ENCODE data around the gene STON2.

Gene STON2

DNA sequence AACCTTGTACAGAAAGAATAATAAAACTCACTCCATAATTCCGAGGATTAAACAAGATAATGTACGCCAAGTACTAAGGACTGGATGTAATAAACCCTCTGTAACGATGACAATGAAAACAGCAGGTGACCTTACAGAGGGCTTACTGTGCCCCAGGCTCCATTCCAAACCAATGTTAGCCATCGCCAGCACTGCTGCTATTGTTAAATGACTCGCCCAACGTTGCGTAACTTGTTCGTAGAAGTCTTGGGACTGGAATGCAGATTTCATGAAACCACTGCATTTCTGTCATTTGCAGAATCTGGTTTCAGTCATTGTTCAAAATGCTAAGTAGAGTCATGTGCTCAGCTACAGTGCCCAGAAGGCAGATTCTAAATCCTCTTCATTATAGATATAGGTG, 728 bp upstream of the STON2 start:
- DNase-seq (ENCODE audit: low read depth, low spot score) = no peak
- Histone ChIP-seq H3K36me3 (ENCODE audit: control insufficient read depth, insufficient read depth, low read length) (no peaks in the 10 kb centered on the region), H3K9me3 (ENCODE audit: control insufficient read depth, insufficient read depth, low read length) (no peaks in the 10 kb centered on the region), H3K4me1 (ENCODE audit: control insufficient read depth, insufficient read depth, low read length) (no peaks in the 10 kb centered on the region), H3K27ac (ENCODE audit: low read length) (no peak overlapping the region), H3K27me3 (ENCODE audit: control insufficient read depth, insufficient read depth, low read length) (no peaks in the 10 kb centered on the region), H3K4me3 (ENCODE audit: low read length) (no peak overlapping the region)
- WGBS (ENCODE audit: insufficient coverage, insufficient read length) = no CpG with 5 or more reads among the region's 8 CpGs

DNA sequence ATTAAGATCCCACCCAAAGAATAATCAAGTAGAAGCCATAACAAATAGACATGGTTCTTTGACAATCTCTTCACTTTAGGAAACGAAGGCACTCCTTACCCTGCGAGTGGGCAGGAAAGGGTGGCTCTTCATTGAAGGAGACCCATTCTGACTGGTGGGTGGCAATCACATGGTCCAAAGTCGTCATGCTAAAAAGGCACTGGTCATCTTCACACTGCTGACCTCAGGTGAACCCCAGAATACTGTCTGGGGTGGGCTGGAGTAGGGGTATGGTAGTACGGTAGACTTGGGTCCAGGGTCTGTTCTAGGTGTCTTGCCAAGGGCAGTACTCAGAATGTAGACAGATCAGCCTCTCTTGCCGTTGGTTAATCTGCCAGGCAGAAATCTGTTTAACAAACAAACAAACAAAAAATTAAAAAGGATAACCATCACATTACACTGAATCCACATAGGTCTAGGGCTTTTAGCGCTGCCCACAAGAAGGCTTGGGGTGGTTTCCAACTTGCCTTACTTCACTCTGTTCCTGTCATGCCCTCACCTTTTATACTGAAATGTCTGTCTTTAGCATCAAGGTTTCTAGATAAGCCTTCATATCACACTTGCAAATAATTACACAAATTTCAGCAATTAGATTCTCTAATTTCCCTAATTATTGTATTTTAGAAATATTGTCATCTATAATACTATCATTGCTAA, 1.8 kb downstream of the STON2 start:
- no peaks in the 10 kb centered on the region for H3K27me3 ChIP-seq (ENCODE audit: control insufficient read depth, insufficient read depth, low read length)
- no peak overlapping the region for H3K4me3 ChIP-seq (ENCODE audit: low read length)
- no peaks in the 10 kb centered on the region for H3K9me3 ChIP-seq (ENCODE audit: control insufficient read depth, insufficient read depth, low read length)
- no peaks in the 10 kb centered on the region for H3K36me3 ChIP-seq (ENCODE audit: control insufficient read depth, insufficient read depth, low read length)
- no CpG with 5 or more reads among the region's 6 CpGs for WGBS (ENCODE audit: insufficient coverage, insufficient read length)
- no peak for DNase-seq (ENCODE audit: low read depth, low spot score)
- H3K27ac ChIP-seq (ENCODE audit: low read length) = no peak overlapping the region
- H3K4me1 ChIP-seq (ENCODE audit: control insufficient read depth, insufficient read depth, low read length) = no peaks in the 10 kb centered on the region

DNA sequence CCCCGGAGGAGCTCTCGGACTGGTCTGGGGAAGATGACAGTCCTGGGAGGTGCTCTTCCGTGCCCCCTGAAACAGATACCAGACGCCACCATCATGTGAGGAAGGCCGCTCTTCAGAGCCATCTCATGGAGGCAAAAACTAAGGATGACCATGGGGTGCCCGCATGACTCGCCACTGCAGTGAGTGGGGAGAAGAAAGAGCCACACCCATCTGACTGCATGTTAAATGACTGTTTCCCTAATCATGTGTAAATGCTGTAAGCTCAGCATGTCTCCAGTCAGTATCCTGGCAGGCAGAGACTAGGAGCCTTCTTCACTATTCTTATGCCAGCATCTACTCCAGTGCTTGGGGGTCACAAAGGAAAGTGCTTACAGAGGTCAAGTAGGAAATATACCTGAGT, 4.0 kb downstream of the STON2 start:
- no peak overlapping the region for H3K4me3 ChIP-seq (ENCODE audit: low read length)
- H3K27ac ChIP-seq (ENCODE audit: low read length) = no peak overlapping the region
- no peaks in the 10 kb centered on the region for H3K9me3 ChIP-seq (ENCODE audit: control insufficient read depth, insufficient read depth, low read length)
- no peaks in the 10 kb centered on the region for H3K27me3 ChIP-seq (ENCODE audit: control insufficient read depth, insufficient read depth, low read length)
- WGBS (ENCODE audit: insufficient coverage, insufficient read length) = no CpG with 5 or more reads among the region's 7 CpGs
- H3K36me3 ChIP-seq (ENCODE audit: control insufficient read depth, insufficient read depth, low read length) = no peaks in the 10 kb centered on the region
- DNase-seq (ENCODE audit: low read depth, low spot score) = no peak
- H3K4me1 ChIP-seq (ENCODE audit: control insufficient read depth, insufficient read depth, low read length) = no peaks in the 10 kb centered on the region

DNA sequence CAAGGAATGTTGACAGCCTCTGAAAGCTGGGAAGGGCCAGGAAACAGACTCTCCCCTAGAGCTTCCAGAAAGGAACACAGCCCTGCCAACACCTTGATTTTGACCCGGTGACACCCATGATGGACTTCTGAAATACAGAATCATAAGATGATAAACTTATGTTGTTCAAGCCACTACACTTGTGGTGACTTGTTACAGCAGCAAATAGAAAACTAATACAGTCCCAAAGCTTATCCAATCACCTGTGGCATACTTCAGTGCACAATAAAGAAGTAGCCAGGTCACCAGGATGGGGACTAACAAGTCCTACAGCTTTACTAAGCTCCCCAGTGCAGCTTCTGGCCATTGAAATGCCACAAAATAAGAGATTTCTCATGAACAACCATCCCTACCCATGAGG, 5.4 kb downstream of the STON2 start:
- Histone ChIP-seq H3K4me3 (ENCODE audit: low read length) (no peak overlapping the region), H3K9me3 (ENCODE audit: control insufficient read depth, insufficient read depth, low read length) (no peaks in the 10 kb centered on the region), H3K27me3 (ENCODE audit: control insufficient read depth, insufficient read depth, low read length) (no peaks in the 10 kb centered on the region), H3K4me1 (ENCODE audit: control insufficient read depth, insufficient read depth, low read length) (no peaks in the 10 kb centered on the region), H3K36me3 (ENCODE audit: control insufficient read depth, insufficient read depth, low read length) (no peaks in the 10 kb centered on the region), H3K27ac (ENCODE audit: low read length) (no peak overlapping the region)
- no peak for DNase-seq (ENCODE audit: low read depth, low spot score)
- no CpG with 5 or more reads among the region's 1 CpG for whole genome bisulfite sequencing (ENCODE audit: insufficient coverage, insufficient read length)

DNA sequence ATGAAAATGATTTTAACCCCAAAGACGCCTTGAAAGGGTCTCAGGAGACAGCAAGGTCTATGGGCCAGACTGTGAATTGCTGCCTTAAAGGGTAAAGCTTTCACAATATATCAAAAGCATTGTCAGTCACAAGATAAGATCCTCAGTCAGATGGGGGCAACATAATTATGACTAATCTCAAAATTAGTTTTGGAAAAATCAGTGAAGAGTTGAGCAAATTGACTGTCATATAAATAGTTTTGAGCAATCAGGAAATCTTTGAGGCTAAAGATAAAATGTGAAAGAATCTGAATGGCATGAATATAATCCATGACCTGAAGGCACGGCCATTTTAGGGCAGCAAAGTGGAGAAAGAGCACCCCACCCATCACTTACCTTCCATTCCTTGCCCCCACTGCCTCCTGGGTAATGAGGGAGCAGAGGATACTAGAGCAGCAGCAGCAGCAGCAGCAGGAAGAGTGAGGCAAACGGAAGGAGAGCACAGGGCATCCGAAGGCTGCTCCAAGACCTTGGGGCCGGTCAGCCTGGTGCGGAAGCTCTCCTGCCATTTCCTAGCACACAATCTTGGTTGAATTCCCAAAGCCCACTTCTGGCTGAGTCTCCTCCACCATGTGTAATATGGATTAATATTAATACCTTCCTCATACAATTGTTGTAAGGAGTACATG, 7.0 kb downstream of the STON2 start:
- no peaks in the 10 kb centered on the region for H3K9me3 ChIP-seq (ENCODE audit: control insufficient read depth, insufficient read depth, low read length)
- WGBS (ENCODE audit: insufficient coverage, insufficient read length) = no CpG with 5 or more reads among the region's 6 CpGs
- H3K36me3 ChIP-seq (ENCODE audit: control insufficient read depth, insufficient read depth, low read length) = no peaks in the 10 kb centered on the region
- H3K4me3 ChIP-seq (ENCODE audit: low read length) = no peak overlapping the region
- H3K27ac ChIP-seq (ENCODE audit: low read length) = no peak overlapping the region
- DNase-seq (ENCODE audit: low read depth, low spot score) = no peak
- no peaks in the 10 kb centered on the region for H3K27me3 ChIP-seq (ENCODE audit: control insufficient read depth, insufficient read depth, low read length)
- H3K4me1 ChIP-seq (ENCODE audit: control insufficient read depth, insufficient read depth, low read length) = no peaks in the 10 kb centered on the region

DNA sequence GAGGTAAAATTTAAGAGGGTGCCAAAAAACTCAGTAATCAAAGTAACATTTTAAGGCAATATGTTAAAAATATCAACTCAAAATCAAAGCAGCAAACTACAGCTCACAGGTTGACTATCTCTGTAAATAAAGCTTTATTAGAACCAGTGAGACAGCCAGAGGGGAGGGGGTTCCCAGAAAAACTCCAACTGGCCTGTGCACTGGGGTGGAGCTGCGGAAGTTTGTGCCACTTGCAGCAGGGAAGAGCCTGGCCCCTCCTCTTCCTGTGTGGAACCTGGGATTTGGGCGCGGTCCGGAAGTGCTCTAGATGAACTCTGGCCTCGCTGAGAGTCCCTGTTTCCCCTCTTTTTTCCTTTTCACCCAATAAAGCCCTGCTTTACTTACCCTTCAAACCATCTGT, 8.1 kb downstream of the STON2 start:
- Histone ChIP-seq H3K9me3 (ENCODE audit: control insufficient read depth, insufficient read depth, low read length) (no peaks in the 10 kb centered on the region), H3K4me3 (ENCODE audit: low read length) (no peak overlapping the region), H3K27ac (ENCODE audit: low read length) (no peak overlapping the region), H3K27me3 (ENCODE audit: control insufficient read depth, insufficient read depth, low read length) (no peaks in the 10 kb centered on the region), H3K36me3 (ENCODE audit: control insufficient read depth, insufficient read depth, low read length) (no peaks in the 10 kb centered on the region), H3K4me1 (ENCODE audit: control insufficient read depth, insufficient read depth, low read length) (no peaks in the 10 kb centered on the region)
- WGBS (ENCODE audit: insufficient coverage, insufficient read length) = no CpG with 5 or more reads among the region's 5 CpGs
- no peak for DNase-seq (ENCODE audit: low read depth, low spot score)

DNA sequence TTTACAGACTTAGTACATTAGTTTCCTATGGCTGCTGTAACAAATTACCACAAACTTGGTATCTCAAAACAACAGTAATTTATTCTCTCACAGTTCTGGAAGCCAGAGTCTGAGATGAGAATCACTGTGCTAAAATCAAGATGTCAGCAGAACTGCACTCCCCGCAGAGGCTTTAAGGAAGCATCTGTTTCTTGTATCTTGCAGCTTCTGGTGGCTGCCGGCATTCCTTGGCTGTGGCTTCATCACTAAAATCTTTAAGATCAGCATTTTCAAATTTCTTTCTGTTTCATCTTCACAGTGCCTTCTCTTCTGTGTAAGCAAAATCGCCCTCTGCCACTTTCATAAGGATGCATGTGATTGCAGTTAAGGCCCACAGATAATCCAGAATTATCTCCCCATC, 9.4 kb downstream of the STON2 start:
- no CpG with 5 or more reads among the region's 3 CpGs for WGBS (ENCODE audit: insufficient coverage, insufficient read length)
- DNase-seq (ENCODE audit: low read depth, low spot score) = no peak
- Histone ChIP-seq H3K36me3 (ENCODE audit: control insufficient read depth, insufficient read depth, low read length) (no peaks in the 10 kb centered on the region), H3K4me1 (ENCODE audit: control insufficient read depth, insufficient read depth, low read length) (peaks cover 2% of the 10 kb centered on the region), H3K4me3 (ENCODE audit: low read length) (no peak overlapping the region), H3K27me3 (ENCODE audit: control insufficient read depth, insufficient read depth, low read length) (no peaks in the 10 kb centered on the region), H3K9me3 (ENCODE audit: control insufficient read depth, insufficient read depth, low read length) (no peaks in the 10 kb centered on the region), H3K27ac (ENCODE audit: low read length) (no peak overlapping the region)

DNA sequence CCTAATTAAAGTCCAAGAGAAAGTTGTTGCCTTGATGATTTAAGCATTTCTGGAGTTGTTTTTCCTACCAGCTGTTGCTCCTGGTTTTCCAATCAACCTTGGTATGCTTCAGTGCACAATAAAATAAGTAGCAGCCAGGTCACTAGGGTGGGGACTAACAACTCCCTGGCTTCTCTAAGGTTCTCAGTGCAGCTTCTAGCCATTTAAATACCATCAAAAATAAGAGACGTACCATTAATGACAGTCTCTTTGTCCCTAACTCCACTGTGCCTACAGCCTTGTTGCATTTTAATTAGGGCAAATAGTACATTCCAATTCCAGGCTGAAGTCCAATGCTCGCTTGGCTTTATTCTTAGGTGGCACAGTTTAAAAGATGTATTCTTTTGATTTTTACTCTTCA, 11.8 kb downstream of the STON2 start:
- WGBS (ENCODE audit: insufficient coverage, insufficient read length) = no CpG with 5 or more reads among the region's 2 CpGs
- Histone ChIP-seq H3K9me3 (ENCODE audit: control insufficient read depth, insufficient read depth, low read length) (no peaks in the 10 kb centered on the region), H3K4me1 (ENCODE audit: control insufficient read depth, insufficient read depth, low read length) (peaks cover 2% of the 10 kb centered on the region), H3K36me3 (ENCODE audit: control insufficient read depth, insufficient read depth, low read length) (no peaks in the 10 kb centered on the region), H3K27ac (ENCODE audit: low read length) (no peak overlapping the region), H3K27me3 (ENCODE audit: control insufficient read depth, insufficient read depth, low read length) (no peaks in the 10 kb centered on the region), H3K4me3 (ENCODE audit: low read length) (no peak overlapping the region)
- DNase-seq (ENCODE audit: low read depth, low spot score) = no peak

DNA sequence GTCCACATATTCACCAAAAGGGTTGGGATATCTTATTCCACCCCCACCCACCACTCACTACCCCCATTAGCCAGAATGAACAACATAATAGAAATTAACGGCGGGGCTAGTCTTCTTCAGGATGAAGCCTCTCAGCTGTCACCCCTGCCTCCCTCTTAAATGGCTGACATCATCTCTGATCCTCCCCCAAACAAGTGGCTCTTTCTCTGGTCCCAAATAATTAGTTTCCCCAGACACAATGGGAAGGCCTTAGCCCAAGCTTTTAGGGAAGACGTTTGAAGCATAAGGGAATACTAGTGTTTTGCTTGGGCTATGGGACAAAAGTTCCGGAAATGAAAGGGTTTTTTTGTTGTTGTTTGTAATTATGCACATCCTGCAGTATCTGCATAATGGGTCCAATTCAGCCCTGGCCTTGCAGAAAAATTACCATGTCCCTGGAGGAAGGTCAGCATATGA, 13.8 kb downstream of the STON2 start:
- no peak for DNase-seq (ENCODE audit: low read depth, low spot score)
- no peaks in the 10 kb centered on the region for H3K27me3 ChIP-seq (ENCODE audit: control insufficient read depth, insufficient read depth, low read length)
- H3K4me3 ChIP-seq (ENCODE audit: low read length) = no peak overlapping the region
- no CpG with 5 or more reads among the region's 4 CpGs for WGBS (ENCODE audit: insufficient coverage, insufficient read length)
- peaks cover 2% of the 10 kb centered on the region for H3K4me1 ChIP-seq (ENCODE audit: control insufficient read depth, insufficient read depth, low read length)
- H3K27ac ChIP-seq (ENCODE audit: low read length) = no peak overlapping the region
- no peaks in the 10 kb centered on the region; the same call in 1 of the 2 replicates for H3K36me3 ChIP-seq (ENCODE audit: control insufficient read depth, insufficient read depth, low read length)
- H3K9me3 ChIP-seq (ENCODE audit: control insufficient read depth, insufficient read depth, low read length) = no peaks in the 10 kb centered on the region

DNA sequence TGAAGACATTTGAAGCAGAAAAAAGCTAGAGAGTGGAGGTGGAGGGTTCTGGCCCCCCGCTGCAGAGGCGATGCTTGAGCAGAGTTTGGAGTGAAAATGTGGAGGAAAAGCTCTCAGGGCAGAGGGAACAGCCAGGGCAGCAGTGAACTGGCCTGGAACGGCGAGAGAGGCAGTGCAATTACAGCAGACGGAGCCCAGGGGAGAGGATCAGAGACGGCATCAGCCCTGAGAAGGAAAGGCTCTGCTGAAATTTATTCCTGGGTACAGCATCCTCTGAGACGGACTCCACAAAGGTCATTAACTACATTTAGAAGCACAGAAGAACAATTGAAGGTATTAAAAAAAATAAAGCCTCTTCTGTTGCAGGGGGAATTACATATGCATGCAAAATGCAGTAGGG, 14.2 kb downstream of the STON2 start:
- no CpG with 5 or more reads among the region's 7 CpGs for WGBS (ENCODE audit: insufficient coverage, insufficient read length)
- no peaks in the 10 kb centered on the region for H3K9me3 ChIP-seq (ENCODE audit: control insufficient read depth, insufficient read depth, low read length)

DNA sequence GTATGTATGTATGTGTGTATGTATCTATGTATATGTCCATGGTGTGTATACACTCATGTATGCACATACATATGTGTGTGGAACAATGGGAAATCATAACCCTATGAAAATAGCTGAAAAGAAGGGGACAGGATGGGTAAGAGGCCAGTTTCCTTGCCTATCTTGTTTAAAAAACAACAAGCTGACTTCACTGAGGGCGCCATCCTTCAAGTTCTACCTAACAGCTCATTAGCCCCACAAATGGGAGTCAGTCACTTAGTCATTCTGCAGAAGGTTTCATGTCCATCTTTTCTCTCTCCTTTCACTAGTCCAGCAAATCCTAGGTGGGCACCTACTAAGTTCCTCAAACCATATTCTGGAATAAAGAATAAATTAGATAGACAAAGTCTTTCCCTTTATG, 14.7 kb downstream of the STON2 start:
- H3K27me3 ChIP-seq (ENCODE audit: control insufficient read depth, insufficient read depth, low read length) = no peaks in the 10 kb centered on the region
- H3K27ac ChIP-seq (ENCODE audit: low read length) = no peak overlapping the region
- H3K9me3 ChIP-seq (ENCODE audit: control insufficient read depth, insufficient read depth, low read length) = no peaks in the 10 kb centered on the region
- no peak overlapping the region for H3K4me3 ChIP-seq (ENCODE audit: low read length)
- H3K4me1 ChIP-seq (ENCODE audit: control insufficient read depth, insufficient read depth, low read length) = peaks cover 2% of the 10 kb centered on the region
- DNase-seq (ENCODE audit: low read depth, low spot score) = no peak
- WGBS (ENCODE audit: insufficient coverage, insufficient read length) = no CpG with 5 or more reads among the region's 1 CpG
- H3K36me3 ChIP-seq (ENCODE audit: control insufficient read depth, insufficient read depth, low read length) = no peaks in the 10 kb centered on the region; the same call in 1 of the 2 replicates

More for the DNA sequence above, 14.2 kb downstream of the STON2 start:
- H3K27ac ChIP-seq (ENCODE audit: low read length) = no peak overlapping the region
- no peak for DNase-seq (ENCODE audit: low read depth, low spot score)
- no peak overlapping the region for H3K4me3 ChIP-seq (ENCODE audit: low read length)
- H3K27me3 ChIP-seq (ENCODE audit: control insufficient read depth, insufficient read depth, low read length) = no peaks in the 10 kb centered on the region
- peaks cover 2% of the 10 kb centered on the region for H3K4me1 ChIP-seq (ENCODE audit: control insufficient read depth, insufficient read depth, low read length)
- no peaks in the 10 kb centered on the region; the same call in 1 of the 2 replicates for H3K36me3 ChIP-seq (ENCODE audit: control insufficient read depth, insufficient read depth, low read length)

All from iPS DF 6.9 (cell line).